ENCODE data around the gene AGBL1.

The AGBL1 gene

GRCh38 chr15:86060674-86061073 is 19.0 kb upstream of the AGBL1 start:
- Mint-ChIP-seq H3K9me3 (no peaks in the 10 kb centered on the region), H3K4me1 (peaks cover 17% of the 10 kb centered on the region), H3K27me3 (ENCODE audit: low read depth) (peaks cover 19% of the 10 kb centered on the region)

GRCh38 chr15:86061581-86061980 is 18.1 kb upstream of the AGBL1 start:
- no peaks in the 10 kb centered on the region for H3K36me3 Mint-ChIP-seq (ENCODE audit: low read depth)
- H3K9me3 Mint-ChIP-seq = no peaks in the 10 kb centered on the region
- no peak for TF ChIP-seq CTCF (IDR thresholded peaks at IDR 0.05; ENCODE audit: unreplicated experiment in 3 of 3)
- no peak overlapping the region for H3K4me3 Mint-ChIP-seq
- no peak overlapping the region for H3K27ac Mint-ChIP-seq
- H3K27me3 Mint-ChIP-seq (ENCODE audit: low read depth) = peaks cover 19% of the 10 kb centered on the region
- H3K4me1 Mint-ChIP-seq = peaks cover 17% of the 10 kb centered on the region

More at GRCh38 chr15:86060674-86061073, 19.0 kb upstream of the AGBL1 start:
- H3K36me3 Mint-ChIP-seq (ENCODE audit: low read depth) = no peaks in the 10 kb centered on the region
- no peak overlapping the region for H3K27ac Mint-ChIP-seq
- no peak for TF ChIP-seq CTCF (IDR thresholded peaks at IDR 0.05; ENCODE audit: unreplicated experiment in 3 of 3)
- H3K4me3 Mint-ChIP-seq = no peak overlapping the region

- H3K27ac Mint-ChIP-seq = no peak overlapping the region
- peaks cover 17% of the 10 kb centered on the region for H3K4me1 Mint-ChIP-seq
- no peak for TF ChIP-seq CTCF (IDR thresholded peaks at IDR 0.05; ENCODE audit: unreplicated experiment in 3 of 3)
- no peaks in the 10 kb centered on the region for H3K36me3 Mint-ChIP-seq (ENCODE audit: low read depth)
- H3K4me3 Mint-ChIP-seq = no peak overlapping the region
- H3K27me3 Mint-ChIP-seq (ENCODE audit: low read depth) = peaks cover 19% of the 10 kb centered on the region
- H3K9me3 Mint-ChIP-seq = peaks cover 3% of the 10 kb centered on the region
These were observed 16.9 kb upstream of the AGBL1 start for GRCh38 chr15:86062646-86063243.

- Mint-ChIP-seq H3K36me3 (ENCODE audit: low read depth) (no peaks in the 10 kb centered on the region), H3K9me3 (peaks cover 6% of the 10 kb centered on the region), H3K27ac (no peak overlapping the region), H3K27me3 (ENCODE audit: low read depth) (peaks cover 19% of the 10 kb centered on the region), H3K4me3 (no peak overlapping the region), H3K4me1 (peaks cover 17% of the 10 kb centered on the region)
- TF ChIP-seq CTCF (IDR thresholded peaks at IDR 0.05; ENCODE audit: unreplicated experiment in 3 of 3) = no peak
These were observed 16.1 kb upstream of the AGBL1 start for GRCh38 chr15:86063356-86064095.

GRCh38 chr15:86064326-86064725 is 15.3 kb upstream of the AGBL1 start:
- no peaks in the 10 kb centered on the region for H3K36me3 Mint-ChIP-seq (ENCODE audit: low read depth)
- no peak overlapping the region for H3K4me3 Mint-ChIP-seq
- no peak overlapping the region for H3K27ac Mint-ChIP-seq
- peaks cover 19% of the 10 kb centered on the region for H3K27me3 Mint-ChIP-seq (ENCODE audit: low read depth)
- H3K4me1 Mint-ChIP-seq = peaks cover 17% of the 10 kb centered on the region
- peaks cover 7% of the 10 kb centered on the region for H3K9me3 Mint-ChIP-seq
- TF ChIP-seq CTCF (IDR thresholded peaks at IDR 0.05; ENCODE audit: unreplicated experiment in 3 of 3) = no peak

Measured in nephron (organoid).